Testis (tissue), 2 donors: ENCODE measurements around the gene ADAMTS6.

ENCODE experiments used
- POLR2A ChIP-seq: fragments of 450-650 bp; IDR thresholded peaks from one replicate; pipeline ENCODE4 v1.6.1; 2017; ENCODE audit warnings: antibody characterized with exemption, mild to moderate bottlenecking, moderate library complexity
- TF ChIP-seq, protein P1 (sequence below), 3 experiments: fragments of 450-650 bp in 2 of 3; fragments of 200-600 bp in 1 of 3; sonication (generic) in 1 of 3; IDR thresholded peaks; one replicate each; pipeline ENCODE4 v1.5.1; 2016 to 2019; ENCODE audit warnings: antibody characterized with exemption in 3 of 3, mild to moderate bottlenecking in 2 of 3, moderate library complexity in 1 of 3

- TF ChIP-seq, protein P1, sequence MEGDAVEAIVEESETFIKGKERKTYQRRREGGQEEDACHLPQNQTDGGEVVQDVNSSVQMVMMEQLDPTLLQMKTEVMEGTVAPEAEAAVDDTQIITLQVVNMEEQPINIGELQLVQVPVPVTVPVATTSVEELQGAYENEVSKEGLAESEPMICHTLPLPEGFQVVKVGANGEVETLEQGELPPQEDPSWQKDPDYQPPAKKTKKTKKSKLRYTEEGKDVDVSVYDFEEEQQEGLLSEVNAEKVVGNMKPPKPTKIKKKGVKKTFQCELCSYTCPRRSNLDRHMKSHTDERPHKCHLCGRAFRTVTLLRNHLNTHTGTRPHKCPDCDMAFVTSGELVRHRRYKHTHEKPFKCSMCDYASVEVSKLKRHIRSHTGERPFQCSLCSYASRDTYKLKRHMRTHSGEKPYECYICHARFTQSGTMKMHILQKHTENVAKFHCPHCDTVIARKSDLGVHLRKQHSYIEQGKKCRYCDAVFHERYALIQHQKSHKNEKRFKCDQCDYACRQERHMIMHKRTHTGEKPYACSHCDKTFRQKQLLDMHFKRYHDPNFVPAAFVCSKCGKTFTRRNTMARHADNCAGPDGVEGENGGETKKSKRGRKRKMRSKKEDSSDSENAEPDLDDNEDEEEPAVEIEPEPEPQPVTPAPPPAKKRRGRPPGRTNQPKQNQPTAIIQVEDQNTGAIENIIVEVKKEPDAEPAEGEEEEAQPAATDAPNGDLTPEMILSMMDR (IDR thresholded peaks at IDR 0.05): no peak
- TF ChIP-seq POLR2A: no peak
Measured at GRCh38 chr5:65462139-65462705, 19.5 kb downstream of the ADAMTS6 start.
